ENCODE data around the gene LZIC. TPM values are rescaled to one million over a fixed set of nuclear protein-coding genes. Genes with fewer than 3 reads are reported as not detected.

The LZIC gene
- polyA plus RNA-seq, 1 donor (not counting 4 experiments of a cell fraction or from before 2014, with no cell fraction given) = 22.5 TPM

DNA sequence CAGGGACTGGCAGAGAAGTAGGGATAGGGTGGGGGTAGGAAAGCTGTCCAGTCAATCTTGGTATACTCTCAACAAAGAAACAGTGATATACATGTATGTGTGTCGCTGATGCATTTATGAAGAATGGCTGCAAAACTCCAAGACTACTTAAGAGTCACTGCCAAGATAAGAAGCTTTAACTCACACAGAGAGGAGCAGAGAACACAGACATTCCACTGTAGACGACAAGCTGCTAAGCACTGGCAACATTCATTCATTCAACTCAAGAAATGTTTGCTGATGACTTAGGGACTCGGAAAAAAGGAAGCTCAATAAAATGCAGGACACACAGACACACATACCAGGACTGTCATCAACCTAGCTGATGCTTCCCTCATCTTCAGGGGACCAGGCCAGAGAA lies 38.6 kb downstream of the LZIC start:
- Histone ChIP-seq H3K9me3 (ENCODE audit: control insufficient read depth, low read depth, low read length) (no peaks in the 10 kb centered on the region), H3K79me2 (ENCODE audit: control insufficient read depth, insufficient read depth, low read length) (peaks cover 63% of the 10 kb centered on the region), H3K36me3 (ENCODE audit: control insufficient read depth in 2 of 2, extremely low read depth in 1 of 2, insufficient read depth in 2 of 2, low read length in 2 of 2) (no peaks in the 10 kb centered on the region), H4K20me1 (ENCODE audit: control insufficient read depth, extremely low read depth, insufficient read depth, low read length) (no peaks in the 10 kb centered on the region), H2AFZ (ENCODE audit: control insufficient read depth, low read length) (no peak overlapping the region), H3K27ac (ENCODE audit: control insufficient read depth, insufficient read depth, low read length) (no peak overlapping the region), H3K9me1 (ENCODE audit: control insufficient read depth, extremely low read depth, insufficient read depth, low read length) (no peaks in the 10 kb centered on the region), H3K9ac (ENCODE audit: control insufficient read depth, extremely low read depth, insufficient read depth, low read length) (no peak overlapping the region), H3K4me3 (ENCODE audit: control insufficient read depth in 2 of 3, extremely low read depth in 1 of 3, insufficient read depth in 2 of 3, low read depth in 1 of 3, low read length in 3 of 3) (no peak overlapping the region), H3K27me3 (ENCODE audit: control insufficient read depth, extremely low read depth, insufficient read depth, low read length) (no peaks in the 10 kb centered on the region), H3K4me1 (ENCODE audit: control insufficient read depth, extremely low read depth, insufficient read depth, low read length) (peaks cover 66% of the 10 kb centered on the region), H3K4me2 (ENCODE audit: control insufficient read depth, extremely low read depth, insufficient read depth, low read depth, low read length) (no peak overlapping the region)
- dilution Hi-C loops (cut with MboI; ENCODE audit: extremely low pct_ligation_motif_present, low sequenced_read_pairs) = no loop called here
- TF ChIP-seq, protein P1, sequence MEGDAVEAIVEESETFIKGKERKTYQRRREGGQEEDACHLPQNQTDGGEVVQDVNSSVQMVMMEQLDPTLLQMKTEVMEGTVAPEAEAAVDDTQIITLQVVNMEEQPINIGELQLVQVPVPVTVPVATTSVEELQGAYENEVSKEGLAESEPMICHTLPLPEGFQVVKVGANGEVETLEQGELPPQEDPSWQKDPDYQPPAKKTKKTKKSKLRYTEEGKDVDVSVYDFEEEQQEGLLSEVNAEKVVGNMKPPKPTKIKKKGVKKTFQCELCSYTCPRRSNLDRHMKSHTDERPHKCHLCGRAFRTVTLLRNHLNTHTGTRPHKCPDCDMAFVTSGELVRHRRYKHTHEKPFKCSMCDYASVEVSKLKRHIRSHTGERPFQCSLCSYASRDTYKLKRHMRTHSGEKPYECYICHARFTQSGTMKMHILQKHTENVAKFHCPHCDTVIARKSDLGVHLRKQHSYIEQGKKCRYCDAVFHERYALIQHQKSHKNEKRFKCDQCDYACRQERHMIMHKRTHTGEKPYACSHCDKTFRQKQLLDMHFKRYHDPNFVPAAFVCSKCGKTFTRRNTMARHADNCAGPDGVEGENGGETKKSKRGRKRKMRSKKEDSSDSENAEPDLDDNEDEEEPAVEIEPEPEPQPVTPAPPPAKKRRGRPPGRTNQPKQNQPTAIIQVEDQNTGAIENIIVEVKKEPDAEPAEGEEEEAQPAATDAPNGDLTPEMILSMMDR (optimal IDR thresholded peaks at IDR 0.05 in 1 of 3, IDR thresholded peaks at IDR 0.05 in 1 of 3, conservative IDR thresholded peaks at IDR 0.05 in 1 of 3; ENCODE audit: extremely low read depth in 1 of 3, insufficient read depth in 2 of 3, low read length in 3 of 3) = no peak
- no peak for TF ChIP-seq EZH2 (IDR thresholded peaks at IDR 0.05; ENCODE audit: low read length)
- DNase-seq (ENCODE audit: low read depth, low spot score) (no peak), FAIRE-seq (no peak)

DNA sequence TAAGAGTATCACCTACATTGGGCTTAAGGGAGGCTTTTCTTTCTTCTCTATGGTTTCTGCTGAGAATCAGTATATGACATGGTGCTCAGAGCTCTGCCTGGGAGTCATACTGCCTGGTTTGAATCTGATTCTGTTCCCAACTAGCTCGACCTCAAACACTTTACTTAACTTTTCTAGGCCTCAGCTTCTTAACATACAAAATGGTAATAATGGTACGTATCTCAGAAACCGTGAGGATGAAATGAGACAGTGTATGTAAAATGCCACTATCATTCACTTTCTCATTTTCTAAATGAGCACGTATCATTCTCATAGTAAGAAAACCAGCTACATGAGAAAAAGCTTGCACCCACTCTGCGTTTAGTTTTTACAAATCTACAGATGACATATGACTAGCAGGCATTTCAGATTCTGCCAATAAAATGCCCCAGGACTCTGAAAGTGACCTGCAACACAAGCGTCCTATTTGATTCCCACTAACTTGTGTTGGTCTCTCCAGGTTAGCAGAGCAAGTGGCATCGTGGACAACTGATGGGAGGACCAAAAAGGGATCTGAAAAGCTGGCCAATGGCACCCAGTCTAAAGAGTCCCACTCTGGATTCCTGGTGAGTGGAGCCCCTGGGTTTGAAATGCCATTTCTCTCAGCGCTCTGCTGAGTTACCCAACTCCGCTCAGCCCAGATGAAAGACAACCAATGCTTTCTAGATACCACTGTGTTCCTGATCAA lies 39.2 kb downstream of the LZIC start:
- DNase-seq (ENCODE audit: low read depth, low spot score) (no peak), FAIRE-seq (no peak)
- no peaks in the 10 kb centered on the region for H3K36me3 ChIP-seq (ENCODE audit: control insufficient read depth in 2 of 2, extremely low read depth in 1 of 2, insufficient read depth in 2 of 2, low read length in 2 of 2)
- peaks cover 61% of the 10 kb centered on the region for H3K4me1 ChIP-seq (ENCODE audit: control insufficient read depth, extremely low read depth, insufficient read depth, low read length)
- H3K79me2 ChIP-seq (ENCODE audit: control insufficient read depth, insufficient read depth, low read length) = peaks cover 56% of the 10 kb centered on the region
- TF ChIP-seq EZH2 (IDR thresholded peaks at IDR 0.05; ENCODE audit: low read length) = no peak
- TF ChIP-seq, protein P1 (optimal IDR thresholded peaks at IDR 0.05 in 1 of 3, IDR thresholded peaks at IDR 0.05 in 1 of 3, conservative IDR thresholded peaks at IDR 0.05 in 1 of 3; ENCODE audit: extremely low read depth in 1 of 3, insufficient read depth in 2 of 3, low read length in 3 of 3) = no peak
- H3K9me1 ChIP-seq (ENCODE audit: control insufficient read depth, extremely low read depth, insufficient read depth, low read length) = no peaks in the 10 kb centered on the region
- H3K4me3 ChIP-seq (ENCODE audit: control insufficient read depth in 2 of 3, extremely low read depth in 1 of 3, insufficient read depth in 2 of 3, low read depth in 1 of 3, low read length in 3 of 3) = no peak overlapping the region
- no peaks in the 10 kb centered on the region for H4K20me1 ChIP-seq (ENCODE audit: control insufficient read depth, extremely low read depth, insufficient read depth, low read length)
- no peak overlapping the region for H3K9ac ChIP-seq (ENCODE audit: control insufficient read depth, extremely low read depth, insufficient read depth, low read length)
- H3K27ac ChIP-seq (ENCODE audit: control insufficient read depth, insufficient read depth, low read length) = no peak overlapping the region
- H3K9me3 ChIP-seq (ENCODE audit: control insufficient read depth, low read depth, low read length) = no peaks in the 10 kb centered on the region
- no peak overlapping the region for H2AFZ ChIP-seq (ENCODE audit: control insufficient read depth, low read length)
- dilution Hi-C loops (cut with MboI; ENCODE audit: extremely low pct_ligation_motif_present, low sequenced_read_pairs) = no loop called here
- no peak overlapping the region for H3K4me2 ChIP-seq (ENCODE audit: control insufficient read depth, extremely low read depth, insufficient read depth, low read depth, low read length)
- no peaks in the 10 kb centered on the region for H3K27me3 ChIP-seq (ENCODE audit: control insufficient read depth, extremely low read depth, insufficient read depth, low read length)
